GM21786 (cell line): ENCODE measurements around the gene TRERF1.
"Not testable (repeated sequence)": the region's sequence is repeated elsewhere in the genome, so short reads cannot be mapped to it uniquely, and the experiment has no call there.

ENCODE experiments used
- ATAC-seq: cut with Tn5 transposase; IDR thresholded peaks from one replicate; pipeline ENCODE4 v1.9.1; 2021; ENCODE audit not compliant: unreplicated experiment

Gene TRERF1

GRCh38 chr6:42199106-42199981 is 252.4 kb downstream of the TRERF1 start:
- ATAC-seq, result no peak

DNA sequence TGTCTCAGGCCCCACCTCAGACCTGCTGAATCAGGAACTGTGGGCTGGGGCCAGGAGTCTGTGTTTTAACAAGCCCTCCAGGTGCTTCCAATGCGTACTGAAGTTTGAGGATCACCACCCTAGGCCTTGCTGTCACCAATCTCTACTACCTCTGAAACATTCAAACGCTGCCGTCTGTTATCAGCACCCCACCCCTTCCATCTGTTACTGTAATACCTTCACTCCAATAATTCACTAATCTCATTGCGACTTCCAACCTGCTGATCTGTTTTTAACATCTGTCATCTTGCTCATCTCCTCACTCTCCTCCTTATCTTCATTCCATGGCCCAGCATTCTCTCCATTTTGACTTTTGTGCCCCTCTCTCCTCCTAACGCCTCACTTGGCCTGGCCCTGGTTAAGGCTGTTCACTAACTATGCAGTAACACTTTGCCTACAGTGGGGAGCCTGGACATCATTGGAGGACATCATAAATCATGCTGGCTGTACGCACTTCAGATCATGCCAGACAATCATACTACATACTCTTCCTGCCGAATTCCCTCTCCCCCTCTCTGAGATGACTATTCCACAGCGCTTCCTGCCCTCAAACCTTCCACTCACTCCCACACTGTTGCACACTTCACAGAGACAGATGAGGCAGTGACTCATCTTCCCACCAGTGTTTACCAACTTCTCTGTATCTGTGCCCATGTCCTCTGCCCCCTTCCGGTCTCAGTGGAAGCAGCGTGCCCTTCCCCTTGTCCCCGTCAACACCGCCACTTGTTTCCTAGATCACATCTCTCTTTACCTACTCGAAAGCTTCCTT is 254.0 kb downstream of the TRERF1 start:
- no peak for ATAC-seq

DNA sequence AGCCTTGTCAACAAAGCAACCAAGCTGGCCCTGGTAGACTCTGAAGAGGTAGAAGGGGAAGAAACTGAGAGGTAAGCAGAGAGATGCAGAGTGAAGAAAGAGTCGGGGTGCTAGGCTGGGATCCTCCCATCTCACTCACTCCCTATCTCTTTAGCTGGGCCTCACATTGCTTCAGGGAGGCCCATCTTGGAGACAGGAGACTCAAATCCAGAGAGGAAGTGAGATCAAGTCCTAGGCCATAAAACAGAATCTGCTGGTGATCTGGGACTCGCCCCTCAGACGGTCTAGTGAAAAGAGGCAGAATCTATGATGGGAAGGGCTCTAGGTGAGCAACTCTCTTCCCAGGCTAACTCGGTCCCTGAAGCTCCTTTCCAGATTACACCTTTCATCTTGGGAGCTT is 256.3 kb downstream of the TRERF1 start:
- no peak for ATAC-seq

DNA sequence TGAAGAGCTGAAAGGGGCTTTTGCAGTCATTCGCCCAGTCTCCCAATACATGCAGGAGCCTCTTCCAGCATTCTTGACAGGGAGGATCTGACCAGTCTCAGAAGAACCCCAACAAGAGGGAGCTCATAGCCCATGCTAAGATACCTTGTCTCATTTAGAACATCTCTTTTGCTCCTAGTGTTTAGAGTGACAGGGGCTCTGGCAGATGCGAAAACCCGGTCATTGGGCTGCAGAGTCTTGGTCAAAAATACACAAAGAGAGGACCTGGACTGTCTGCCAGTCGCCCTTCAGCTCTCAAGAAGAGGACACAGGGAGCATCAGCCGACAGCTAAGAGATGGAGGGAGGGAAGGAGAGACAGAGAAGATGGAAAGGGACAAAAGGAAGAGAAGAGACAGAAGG is 257.7 kb downstream of the TRERF1 start:
- ATAC-seq, result no peak

DNA sequence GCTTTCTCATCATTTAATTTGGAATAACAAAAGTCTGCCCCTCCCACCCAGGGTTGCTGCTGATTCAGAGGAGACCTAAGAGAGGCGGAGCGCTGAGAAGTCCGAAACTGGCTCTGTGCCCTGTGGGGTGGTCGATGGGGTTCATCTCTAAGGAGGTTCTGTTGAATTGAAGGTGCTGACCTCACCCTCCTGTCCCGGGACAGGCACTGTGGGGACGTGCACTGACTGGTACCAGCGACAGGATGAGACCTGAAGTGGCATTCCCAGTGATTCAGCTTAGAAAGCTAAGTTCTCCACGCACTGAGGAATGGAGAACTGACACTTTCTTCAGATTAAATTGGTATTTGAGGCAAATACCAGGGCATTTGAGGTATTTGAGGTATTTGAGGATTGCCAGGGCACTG is 258.2 kb downstream of the TRERF1 start:
- ATAC-seq, result no peak

GRCh38 chr6:42192385-42192784 is 259.3 kb downstream of the TRERF1 start:
- ATAC-seq, result not testable (repeated sequence)

- no peak for ATAC-seq
Measured at GRCh38 chr6:42190554-42191183, 261.1 kb downstream of the TRERF1 start.

GRCh38 chr6:42188406-42188805 is 263.3 kb downstream of the TRERF1 start:
- ATAC-seq, result no peak

DNA sequence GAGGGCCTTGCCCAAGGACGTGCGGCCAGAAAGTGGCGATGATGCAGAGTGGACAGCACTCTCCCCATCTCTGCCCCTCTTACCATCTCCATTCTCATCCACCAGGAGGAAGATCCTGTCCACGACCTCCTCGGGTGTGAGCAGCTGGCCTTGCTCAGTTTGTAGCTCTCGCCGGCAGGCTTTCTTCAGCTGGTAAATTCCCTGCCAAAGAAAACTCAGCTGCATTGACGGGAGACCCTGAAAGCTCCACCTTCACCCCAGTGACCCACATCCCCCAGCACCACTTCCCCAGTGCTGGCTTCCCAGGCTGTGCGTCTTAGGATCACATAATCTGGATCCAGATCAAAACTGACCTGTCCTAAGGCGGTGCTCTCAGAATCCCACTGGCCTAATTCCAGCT is 266.1 kb downstream of the TRERF1 start:
- no peak for ATAC-seq

- ATAC-seq, result no peak
Measured at GRCh38 chr6:42184475-42184874, 267.3 kb downstream of the TRERF1 start.

DNA sequence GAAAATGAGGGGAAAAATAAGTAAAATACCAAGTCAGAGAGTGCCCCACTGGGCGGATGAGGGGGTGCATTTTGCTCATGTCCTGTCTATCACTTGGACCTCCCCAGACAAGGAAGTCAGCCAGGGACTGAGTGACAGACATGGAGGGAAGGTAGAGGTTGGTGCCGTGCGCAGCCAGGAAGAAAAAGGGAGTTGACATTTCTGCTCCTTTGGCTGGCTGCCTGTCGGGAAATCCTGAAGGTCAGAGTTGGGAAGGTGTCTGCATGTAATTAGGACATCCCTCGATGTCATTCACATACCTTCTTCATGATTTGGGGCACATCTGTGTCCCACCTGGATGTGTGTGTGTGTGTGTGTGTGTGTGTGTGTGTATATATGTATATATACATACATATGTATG is 269.6 kb downstream of the TRERF1 start:
- no peak for ATAC-seq

DNA sequence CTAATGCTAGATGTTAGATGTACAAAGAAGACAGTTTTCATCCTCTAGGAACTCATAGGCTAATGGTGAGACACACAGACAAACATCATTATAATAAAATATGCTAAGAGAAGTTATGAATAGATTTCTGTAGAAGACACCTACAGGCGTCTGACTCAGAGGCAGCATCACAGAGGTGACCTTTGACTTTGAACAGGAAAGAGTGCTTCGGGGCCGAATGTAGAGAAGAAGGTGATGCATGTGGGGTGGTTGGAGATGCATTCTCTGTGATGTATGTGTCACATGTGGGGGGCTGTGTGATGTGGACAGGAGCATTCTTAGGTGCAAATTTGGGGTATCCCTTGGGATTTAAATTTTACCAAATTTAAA is 271.8 kb downstream of the TRERF1 start:
- no peak for ATAC-seq

GRCh38 chr6:42179261-42179944 is 272.3 kb downstream of the TRERF1 start:
- ATAC-seq, result no peak

- ATAC-seq, result no peak
Measured at GRCh38 chr6:42177514-42178364, 274.0 kb downstream of the TRERF1 start.

- no peak for ATAC-seq
Measured at GRCh38 chr6:42176981-42177380, 274.7 kb downstream of the TRERF1 start.

DNA sequence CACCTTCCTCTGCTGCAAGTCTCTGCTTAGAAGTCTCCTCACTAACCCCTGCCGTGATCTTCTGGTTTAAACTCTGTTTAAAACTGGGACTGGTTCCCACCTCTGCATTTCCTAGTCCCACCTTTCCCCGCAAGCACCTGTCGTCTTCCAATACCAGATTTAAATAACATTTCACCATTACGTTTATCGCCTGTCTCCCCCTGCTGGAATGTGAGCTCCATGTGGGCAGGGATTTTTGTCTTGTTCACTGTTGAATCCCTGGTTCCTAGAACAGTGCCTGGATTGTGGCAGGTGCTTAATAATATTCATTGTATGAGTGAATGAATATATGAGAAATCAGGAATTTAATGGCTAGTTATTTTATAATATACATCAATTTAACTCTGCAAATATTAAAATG is 275.9 kb downstream of the TRERF1 start:
- no peak for ATAC-seq
